Keratinocyte (primary cell): ENCODE results near the gene SLC19A1. TPM values are rescaled to one million over a fixed set of nuclear protein-coding genes. Genes with fewer than 3 reads are reported as not detected.

Source experiments
- DNase-seq: peaks from one replicate; pipeline ENCODE4 v3.0.0-alpha.2; 2011; ENCODE audit warnings: low read depth, missing footprints, low spot score
- FAIRE-seq: peaks from 2 replicates; lab custom pipeline; 2011; peaks lifted over from hg19 to GRCh38; lab: Jason Lieb, UNC
- H2AFZ ChIP-seq: 2 replicates; pipeline ENCODE4 v1.6.0; 2012; ENCODE audit warnings: low read length, control low read depth, inconsistent platforms; ENCODE audit not compliant: control insufficient read depth
- H3K27ac ChIP-seq: 2 replicates; pipeline ENCODE4 v1.5.1; 2011; ENCODE audit warnings: low read length; ENCODE audit not compliant: control insufficient read depth, insufficient read depth
- H3K27me3 ChIP-seq: 3 replicates; pipeline ENCODE4 v1.6.0; 2011; ENCODE audit warnings: low read length; ENCODE audit not compliant: control insufficient read depth, insufficient read depth; ENCODE audit errors: extremely low read depth
- H3K36me3 ChIP-seq, 2 experiments: 2 replicates in 1 of 2; 3 replicates in 1 of 2; pipeline ENCODE4 v1.5.1; 2011; ENCODE audit warnings: low read length in 2 of 2, mild to moderate bottlenecking in 1 of 2; ENCODE audit not compliant: control insufficient read depth in 2 of 2, insufficient read depth in 2 of 2; ENCODE audit errors: extremely low read depth in 1 of 2
- H3K4me1 ChIP-seq: 3 replicates; pipeline ENCODE4 v1.5.1; 2011; ENCODE audit warnings: low read length; ENCODE audit not compliant: control insufficient read depth, insufficient read depth; ENCODE audit errors: extremely low read depth
- H3K4me2 ChIP-seq: 3 replicates; pipeline ENCODE4 v1.6.0; 2011; ENCODE audit warnings: low read depth, low read length; ENCODE audit not compliant: control insufficient read depth, insufficient read depth; ENCODE audit errors: extremely low read depth
- H3K4me3 ChIP-seq, 3 experiments: fragments of 200-600 bp in 1 of 3; sonication (generic) in 1 of 3; 2 replicates in 2 of 3; 3 replicates in 1 of 3; pipeline ENCODE4 v1.5.1; 2011 to 2016; ENCODE audit warnings: low read length in 3 of 3, mild to moderate bottlenecking in 3 of 3, control low read depth in 2 of 3, inconsistent platforms in 1 of 3, low read depth in 1 of 3, mixed read lengths in 1 of 3, mixed run types in 1 of 3, moderate library complexity in 1 of 3; ENCODE audit not compliant: control insufficient read depth in 2 of 3, insufficient read depth in 2 of 3; ENCODE audit errors: extremely low read depth in 1 of 3
- H3K79me2 ChIP-seq: 2 replicates; pipeline ENCODE4 v1.6.0; 2012; ENCODE audit warnings: low read length; ENCODE audit not compliant: control insufficient read depth, insufficient read depth
- H3K9ac ChIP-seq: 3 replicates; pipeline ENCODE4 v1.6.0; 2011; ENCODE audit warnings: low read length; ENCODE audit not compliant: control insufficient read depth, insufficient read depth; ENCODE audit errors: extremely low read depth
- H3K9me1 ChIP-seq: 3 replicates; pipeline ENCODE4 v1.6.0; 2011; ENCODE audit warnings: low read length; ENCODE audit not compliant: control insufficient read depth, insufficient read depth; ENCODE audit errors: extremely low read depth
- H3K9me3 ChIP-seq: 2 replicates; pipeline ENCODE4 v1.5.1; 2012; ENCODE audit warnings: low read depth, low read length; ENCODE audit not compliant: control insufficient read depth
- H4K20me1 ChIP-seq: 3 replicates; pipeline ENCODE4 v1.6.0; 2011; ENCODE audit warnings: low read length; ENCODE audit not compliant: control insufficient read depth, insufficient read depth; ENCODE audit errors: extremely low read depth
- EZH2 ChIP-seq: IDR thresholded peaks from one replicate; pipeline ENCODE4 v1.6.1; 2012; ENCODE audit warnings: inconsistent platforms, mild to moderate bottlenecking, low read length, moderate library complexity
- dilution Hi-C: fragments of 300-500 bp; cut with MboI; formaldehyde crosslinking; loops from one replicate; pipeline ENCODE4 v1.7.0; 2020; ENCODE audit warnings: low sequenced_read_pairs; ENCODE audit not compliant: extremely low pct_ligation_motif_present
- polyA plus RNA-seq, 5 experiments: library from polyadenylated mRNA; depleted of rRNA in 3 of 5; stranded (reverse) in 3 of 5; stranded (forward) in 1 of 5; unstranded in 1 of 5; fragments of >200 nt; gene quantifications; 1 replicate in 1 of 5; 2 replicates in 3 of 5; 3 replicates in 1 of 5; pipeline versions ENCODE4 v1.2.1 to v1.2.3, GENCODE V29; 2011 to 2012; ENCODE audit warnings: missing spikeins in 2 of 5, low read depth in 1 of 5, low replicate concordance in 1 of 5
- TF ChIP-seq, protein P1 (sequence below), 3 experiments: IDR thresholded peaks in 1 of 3; conservative IDR thresholded peaks in 1 of 3; optimal IDR thresholded peaks in 1 of 3; 2 replicates in 2 of 3; 3 replicates in 1 of 3; pipeline versions ENCODE3 to v1.5.1; 2011; ENCODE audit warnings: low read length in 3 of 3, mild to moderate bottlenecking in 3 of 3, moderate library complexity in 2 of 3, control low read depth in 1 of 3, inconsistent platforms in 1 of 3; ENCODE audit not compliant: insufficient read depth in 2 of 3; ENCODE audit errors: extremely low read depth in 1 of 3

SLC19A1 gene
- polyA plus RNA-seq, 1 donor (not counting 4 experiments of a cell fraction or from before 2014, with no cell fraction given): 3.8 TPM

DNA sequence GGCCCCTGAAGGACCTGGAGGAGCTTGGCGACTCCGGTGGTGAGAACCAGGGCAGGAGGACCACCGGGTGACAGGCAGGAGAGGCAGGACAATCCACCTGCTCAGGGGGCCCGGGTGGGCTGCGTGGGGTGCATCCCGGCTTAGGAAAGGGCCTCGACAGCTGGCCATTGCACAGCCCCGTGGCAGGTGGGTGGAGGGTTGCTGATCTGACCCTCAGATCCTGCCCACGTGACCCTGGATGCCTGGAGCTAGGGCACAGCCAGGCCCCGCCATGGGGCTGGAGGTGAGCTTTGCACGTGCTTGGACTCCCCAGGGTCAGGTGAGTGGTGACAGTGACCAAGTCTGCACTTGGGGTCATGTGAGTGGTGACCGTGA is 35.5 kb upstream of the SLC19A1 start:
- no peak for FAIRE-seq
- no peak overlapping the region for H2AFZ ChIP-seq
- H3K4me2 ChIP-seq: no peak overlapping the region
- dilution Hi-C loops: no loop called here
- DNase-seq: no peak
- peaks cover 7% of the 10 kb centered on the region for H3K27me3 ChIP-seq
- no peak overlapping the region for H3K4me3 ChIP-seq
- H4K20me1 ChIP-seq: no peaks in the 10 kb centered on the region
- no peaks in the 10 kb centered on the region for H3K79me2 ChIP-seq
- H3K36me3 ChIP-seq: no peaks in the 10 kb centered on the region
- no peak overlapping the region for H3K9ac ChIP-seq
- H3K9me3 ChIP-seq: no peaks in the 10 kb centered on the region
- H3K27ac ChIP-seq: no peak overlapping the region
- TF ChIP-seq, protein P1, sequence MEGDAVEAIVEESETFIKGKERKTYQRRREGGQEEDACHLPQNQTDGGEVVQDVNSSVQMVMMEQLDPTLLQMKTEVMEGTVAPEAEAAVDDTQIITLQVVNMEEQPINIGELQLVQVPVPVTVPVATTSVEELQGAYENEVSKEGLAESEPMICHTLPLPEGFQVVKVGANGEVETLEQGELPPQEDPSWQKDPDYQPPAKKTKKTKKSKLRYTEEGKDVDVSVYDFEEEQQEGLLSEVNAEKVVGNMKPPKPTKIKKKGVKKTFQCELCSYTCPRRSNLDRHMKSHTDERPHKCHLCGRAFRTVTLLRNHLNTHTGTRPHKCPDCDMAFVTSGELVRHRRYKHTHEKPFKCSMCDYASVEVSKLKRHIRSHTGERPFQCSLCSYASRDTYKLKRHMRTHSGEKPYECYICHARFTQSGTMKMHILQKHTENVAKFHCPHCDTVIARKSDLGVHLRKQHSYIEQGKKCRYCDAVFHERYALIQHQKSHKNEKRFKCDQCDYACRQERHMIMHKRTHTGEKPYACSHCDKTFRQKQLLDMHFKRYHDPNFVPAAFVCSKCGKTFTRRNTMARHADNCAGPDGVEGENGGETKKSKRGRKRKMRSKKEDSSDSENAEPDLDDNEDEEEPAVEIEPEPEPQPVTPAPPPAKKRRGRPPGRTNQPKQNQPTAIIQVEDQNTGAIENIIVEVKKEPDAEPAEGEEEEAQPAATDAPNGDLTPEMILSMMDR (optimal IDR thresholded peaks at IDR 0.05 in 1 of 3, IDR thresholded peaks at IDR 0.05 in 1 of 3, conservative IDR thresholded peaks at IDR 0.05 in 1 of 3; ENCODE audit: extremely low read depth in 1 of 3, insufficient read depth in 2 of 3, low read length in 3 of 3): no peak
- TF ChIP-seq EZH2: no peak
- peaks cover 3% of the 10 kb centered on the region for H3K4me1 ChIP-seq
- no peaks in the 10 kb centered on the region for H3K9me1 ChIP-seq

DNA sequence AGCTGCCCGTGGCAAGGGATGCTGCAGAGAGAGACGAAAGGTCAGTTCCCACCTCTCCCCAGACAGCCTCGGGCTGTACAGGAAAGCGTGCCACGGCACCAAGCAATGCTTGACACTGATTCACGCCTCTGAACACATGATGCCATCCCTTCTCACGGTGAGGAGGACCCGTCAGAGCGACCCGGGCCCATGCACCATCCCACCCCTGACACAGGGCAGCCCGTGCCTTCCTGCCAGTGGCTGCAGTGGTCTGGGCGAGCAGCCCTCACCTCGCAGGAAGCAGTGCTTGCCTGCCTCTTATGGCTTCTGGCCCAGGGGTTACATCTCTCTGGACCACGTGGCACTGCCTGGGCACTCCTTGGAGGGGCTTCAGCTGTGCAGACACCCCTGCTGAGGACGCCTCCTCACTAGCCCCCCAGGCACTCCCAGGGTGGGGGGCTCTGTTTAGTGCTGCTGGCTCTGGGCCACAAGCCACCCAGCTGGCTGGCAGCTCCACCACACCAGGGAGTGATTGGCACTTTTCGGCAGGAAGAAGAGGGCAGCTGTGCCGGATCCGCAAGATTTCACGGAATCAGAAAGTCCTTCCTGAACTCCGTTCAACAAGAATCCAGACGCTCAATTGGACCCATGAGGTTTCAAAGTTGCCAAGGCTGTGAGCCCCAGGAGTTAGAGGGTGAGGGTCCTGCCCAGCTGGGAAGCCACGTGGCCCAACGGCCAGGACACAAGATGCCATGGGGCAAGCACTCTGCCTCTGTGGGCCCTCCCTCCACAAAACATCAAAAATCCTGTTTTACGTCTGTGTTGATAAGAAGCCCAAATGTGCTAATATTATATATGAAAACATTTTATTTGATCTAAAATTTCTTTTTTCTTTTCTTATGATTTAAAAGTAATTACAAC is 34.8 kb upstream of the SLC19A1 start:
- FAIRE-seq (no peak), DNase-seq (no peak)
- H4K20me1 ChIP-seq: no peaks in the 10 kb centered on the region
- dilution Hi-C loops: no loop called here
- no peak overlapping the region for H2AFZ ChIP-seq
- no peak overlapping the region for H3K27ac ChIP-seq
- H3K4me3 ChIP-seq: no peak overlapping the region
- peaks cover 11% of the 10 kb centered on the region for H3K27me3 ChIP-seq
- no peaks in the 10 kb centered on the region for H3K79me2 ChIP-seq
- peaks cover 3% of the 10 kb centered on the region for H3K4me1 ChIP-seq
- no peak overlapping the region for H3K4me2 ChIP-seq
- no peaks in the 10 kb centered on the region for H3K36me3 ChIP-seq
- no peak overlapping the region for H3K9ac ChIP-seq
- no peak for TF ChIP-seq EZH2
- TF ChIP-seq, protein P1 (optimal IDR thresholded peaks at IDR 0.05 in 1 of 3, IDR thresholded peaks at IDR 0.05 in 1 of 3, conservative IDR thresholded peaks at IDR 0.05 in 1 of 3; ENCODE audit: extremely low read depth in 1 of 3, insufficient read depth in 2 of 3, low read length in 3 of 3): no peak
- no peaks in the 10 kb centered on the region for H3K9me3 ChIP-seq
- H3K9me1 ChIP-seq: no peaks in the 10 kb centered on the region
